Right lobe of liver (tissue), 4 donors: ENCODE measurements around the gene SASH1.

ENCODE experiments used
- CTCF ChIP-seq, 4 donors: fragments of 200-600 bp in 3 of 4; fragments of 450-650 bp in 1 of 4; IDR thresholded peaks; one replicate each; pipeline versions ENCODE4 v1.5.1 to v1.8.0; 2016 to 2022; ENCODE audit warnings: antibody characterized with exemption in 4 of 4, mild to moderate bottlenecking in 2 of 4
- POLR2A ChIP-seq: fragments of 450-650 bp; IDR thresholded peaks from one replicate; pipeline ENCODE4 v1.6.1; 2017; ENCODE audit warnings: antibody characterized with exemption, mild to moderate bottlenecking
- donor health status: DM: no; HTN: no; CAD: no.
- donor health status: DM: no; HTN: no; CAD: no.
- donor health status: DM: no; HTN: yes; CAD: no.

- TF ChIP-seq CTCF (IDR thresholded peaks at IDR 0.05) (no peak), POLR2A (no peak)
Measured at GRCh38 chr6:148432462-148433195, 90.0 kb downstream of the SASH1 start.
